ENCODE data around the gene PLA2G4B. TPM values are rescaled to one million over a fixed set of nuclear protein-coding genes. Genes with fewer than 3 reads are reported as not detected.

The PLA2G4B gene
- total RNA-seq, 1 donor from 2014 or later = 2.5 TPM

- no peak for DNase-seq
Observed at GRCh38 chr15:41806291-41807181, 32.1 kb upstream of the PLA2G4B start.

- DNase-seq = no peak
Observed at GRCh38 chr15:41809121-41809520, 29.5 kb upstream of the PLA2G4B start.

GRCh38 chr15:41809526-41810220 is 29.0 kb upstream of the PLA2G4B start:
- DNase-seq = no peak

GRCh38 chr15:41810651-41811431 is 27.8 kb upstream of the PLA2G4B start:
- DNase-seq = no peak

GRCh38 chr15:41811432-41812195 is 27.0 kb upstream of the PLA2G4B start:
- peak; percentile 73 for DNase-seq

- no peak for DNase-seq
Observed at GRCh38 chr15:41812820-41813375, 25.7 kb upstream of the PLA2G4B start.

GRCh38 chr15:41813426-41813825 is 25.2 kb upstream of the PLA2G4B start:
- no peak for DNase-seq

- DNase-seq = no peak
Observed at GRCh38 chr15:41814534-41814933, 24.1 kb upstream of the PLA2G4B start.

GRCh38 chr15:41816788-41817187 is 21.9 kb upstream of the PLA2G4B start:
- no peak for DNase-seq

GRCh38 chr15:41817327-41817726 is 21.3 kb upstream of the PLA2G4B start:
- DNase-seq = no peak

GRCh38 chr15:41817781-41818180 is 20.9 kb upstream of the PLA2G4B start:
- DNase-seq = no peak

GRCh38 chr15:41819455-41820050 is 19.1 kb upstream of the PLA2G4B start:
- no peak for DNase-seq

- DNase-seq = no peak
Observed at GRCh38 chr15:41820791-41821423, 17.7 kb upstream of the PLA2G4B start.

GRCh38 chr15:41821831-41822230 is 16.8 kb upstream of the PLA2G4B start:
- no peak for DNase-seq

GRCh38 chr15:41822471-41822870 is 16.2 kb upstream of the PLA2G4B start:
- no peak for DNase-seq

- DNase-seq = no peak
Observed at GRCh38 chr15:41822957-41823356, 15.7 kb upstream of the PLA2G4B start.

GRCh38 chr15:41823502-41823901 is 15.1 kb upstream of the PLA2G4B start:
- no peak for DNase-seq

GRCh38 chr15:41824062-41824745 is 14.4 kb upstream of the PLA2G4B start:
- no peak for DNase-seq

GRCh38 chr15:41825145-41825544 is 13.5 kb upstream of the PLA2G4B start:
- DNase-seq = no peak
